Measurements from ENCODE around the gene OR2Z1.

- TF ChIP-seq CTCF (IDR thresholded peaks at IDR 0.05) (no peak), POLR2A (IDR thresholded peaks at IDR 0.05) (no peak)
These were observed 21.5 kb upstream of the OR2Z1 start for GRCh38 chr19:8699908-8700307.

Data from uterus (tissue), 2 donors.